ENCODE results near the gene PACRG. TPM values are rescaled to one million over a fixed set of nuclear protein-coding genes. Genes with fewer than 3 reads are reported as not detected.

PACRG gene
- polyA plus RNA-seq, 1 donor from 2014 or later, result 16.6 TPM

- H3K4me2 ChIP-seq (ENCODE audit: low read length), result no peak overlapping the region
- no peak overlapping the region for H3K27ac ChIP-seq (ENCODE audit: low read length)
- no peak overlapping the region for H3K9ac ChIP-seq (ENCODE audit: low read length)
- no peaks in the 10 kb centered on the region for H3K79me2 ChIP-seq (replicated peaks; ENCODE audit: insufficient read depth, low read length)
- no peaks in the 10 kb centered on the region for H3F3A ChIP-seq (ENCODE audit: insufficient read depth, low read length, poor library complexity, severe bottlenecking)
- H3K4me3 ChIP-seq (ENCODE audit: low read length), result no peak overlapping the region
- H3K9me3 ChIP-seq (ENCODE audit: low read length), result no peaks in the 10 kb centered on the region
- TF ChIP-seq SMC3 (conservative IDR thresholded peaks at IDR 0.05; ENCODE audit: poor library complexity) (no peak), EZH2 (IDR thresholded peaks at IDR 0.05; ENCODE audit: borderline replicate concordance, insufficient read depth, low read length, poor library complexity, severe bottlenecking) (no peak), CTCF (IDR thresholded peaks at IDR 0.05; ENCODE audit: poor library complexity, severe bottlenecking) (no peak), POLR2AphosphoS5 (IDR thresholded peaks at IDR 0.05) (no peak), REST (IDR thresholded peaks at IDR 0.05; ENCODE audit: borderline replicate concordance) (no peak), RAD21 (conservative IDR thresholded peaks at IDR 0.05) (no peak), TAF1 (IDR thresholded peaks at IDR 0.05; ENCODE audit: low read depth) (no peak), MXI1 (conservative IDR thresholded peaks at IDR 0.05; ENCODE audit: poor library complexity, severe bottlenecking) (no peak), EP300 (conservative IDR thresholded peaks at IDR 0.05; ENCODE audit: poor library complexity, severe bottlenecking) (no peak)
- no peaks in the 10 kb centered on the region for H3K27me3 ChIP-seq (ENCODE audit: insufficient read depth, low read depth, low read length)
- no peaks in the 10 kb centered on the region for H4K20me1 ChIP-seq (ENCODE audit: insufficient read depth)
- no peak overlapping the region for H2AFZ ChIP-seq (ENCODE audit: low read depth, low read length)
- no peaks in the 10 kb centered on the region for H3K36me3 ChIP-seq (ENCODE audit: insufficient read depth, low read length)
- no peaks in the 10 kb centered on the region for H3K9me2 ChIP-seq (ENCODE audit: insufficient read depth, low read length)
Observed at GRCh38 chr6:163152701-163153100, 424.9 kb downstream of the PACRG start.

DNA sequence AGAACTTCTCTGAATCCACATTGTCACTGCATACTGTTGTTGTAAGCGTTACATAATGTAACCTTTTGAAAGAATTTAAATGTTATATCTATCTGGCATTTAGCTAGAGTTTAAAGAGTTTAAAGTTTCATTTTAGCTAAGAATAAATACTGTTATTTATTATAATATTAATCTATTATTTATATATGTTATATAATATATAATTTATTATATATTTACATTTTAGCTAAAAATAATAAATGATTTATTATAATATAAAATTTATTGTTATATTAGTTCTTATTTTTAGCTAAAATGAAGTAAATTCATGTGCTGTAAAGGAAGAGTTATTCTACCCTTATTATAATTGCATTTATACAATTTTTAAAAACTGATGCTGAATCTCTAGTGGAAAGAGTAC lies 431.3 kb downstream of the PACRG start:
- Histone ChIP-seq H3K36me3 (ENCODE audit: insufficient read depth, low read length) (no peaks in the 10 kb centered on the region), H3K9ac (ENCODE audit: low read length) (no peak overlapping the region), H3K79me2 (replicated peaks; ENCODE audit: insufficient read depth, low read length) (no peaks in the 10 kb centered on the region), H3F3A (ENCODE audit: insufficient read depth, low read length, poor library complexity, severe bottlenecking) (no peaks in the 10 kb centered on the region), H3K27me3 (ENCODE audit: insufficient read depth, low read depth, low read length) (no peaks in the 10 kb centered on the region), H3K9me3 (ENCODE audit: low read length) (no peaks in the 10 kb centered on the region), H4K20me1 (ENCODE audit: insufficient read depth) (no peaks in the 10 kb centered on the region), H3K4me3 (ENCODE audit: low read length) (no peak overlapping the region), H3K4me2 (ENCODE audit: low read length) (no peak overlapping the region), H3K9me2 (ENCODE audit: insufficient read depth, low read length) (no peaks in the 10 kb centered on the region), H3K27ac (ENCODE audit: low read length) (no peak overlapping the region), H2AFZ (ENCODE audit: low read depth, low read length) (no peak overlapping the region)
- TF ChIP-seq RAD21 (conservative IDR thresholded peaks at IDR 0.05) (no peak), MXI1 (conservative IDR thresholded peaks at IDR 0.05; ENCODE audit: poor library complexity, severe bottlenecking) (no peak), CTCF (IDR thresholded peaks at IDR 0.05; ENCODE audit: poor library complexity, severe bottlenecking) (no peak), SMC3 (conservative IDR thresholded peaks at IDR 0.05; ENCODE audit: poor library complexity) (no peak), REST (IDR thresholded peaks at IDR 0.05; ENCODE audit: borderline replicate concordance) (no peak), EP300 (conservative IDR thresholded peaks at IDR 0.05; ENCODE audit: poor library complexity, severe bottlenecking) (no peak), POLR2AphosphoS5 (IDR thresholded peaks at IDR 0.05) (no peak), TAF1 (IDR thresholded peaks at IDR 0.05; ENCODE audit: low read depth) (no peak), EZH2 (IDR thresholded peaks at IDR 0.05; ENCODE audit: borderline replicate concordance, insufficient read depth, low read length, poor library complexity, severe bottlenecking) (no peak)

Measured in neural cell (in vitro differentiated cells).